Endothelial cell (in vitro differentiated cells): ENCODE results near the gene PTMA. TPM values are rescaled to one million over a fixed set of nuclear protein-coding genes. Genes with fewer than 3 reads are reported as not detected.

Experiments
- DNase-seq: peaks from one replicate; pipeline ENCODE4 v3.0.0; 2021; ENCODE audit warnings: low spot score
- H3K27ac Mint-ChIP-seq: one replicate; pipeline ENCODE4 v1.8.0; 2021; ENCODE audit warnings: mixed read lengths, inconsistent platforms; ENCODE audit not compliant: unreplicated experiment
- H3K27me3 Mint-ChIP-seq: one replicate; pipeline ENCODE4 v1.8.0; 2021; ENCODE audit warnings: mild to moderate bottlenecking, moderate library complexity, mixed read lengths, inconsistent platforms; ENCODE audit not compliant: unreplicated experiment
- H3K36me3 Mint-ChIP-seq: one replicate; pipeline ENCODE4 v1.8.0; 2021; ENCODE audit warnings: mild to moderate bottlenecking, low read depth, mixed read lengths, inconsistent platforms; ENCODE audit not compliant: unreplicated experiment
- H3K4me1 Mint-ChIP-seq: one replicate; pipeline ENCODE4 v1.8.0; 2021; ENCODE audit warnings: mild to moderate bottlenecking, mixed read lengths, inconsistent platforms; ENCODE audit not compliant: unreplicated experiment
- H3K4me3 Mint-ChIP-seq: one replicate; pipeline ENCODE4 v1.8.0; 2021; ENCODE audit warnings: mild to moderate bottlenecking, mixed read lengths, inconsistent platforms; ENCODE audit not compliant: unreplicated experiment
- H3K9me3 Mint-ChIP-seq: one replicate; pipeline ENCODE4 v1.8.0; 2021; ENCODE audit warnings: mixed read lengths, inconsistent platforms; ENCODE audit not compliant: unreplicated experiment
- CTCF ChIP-seq: fragments of 200-600 bp; sonication (generic); IDR thresholded peaks from one replicate; pipeline ENCODE4 v1.5.0; 2021; ENCODE audit warnings: antibody characterized with exemption; ENCODE audit not compliant: unreplicated experiment
- total RNA-seq: library from RNA; stranded (reverse); fragmentation: NEBNext Ultra II Directional; extraction: Animal tissue kit (Norgen Biotek cat#: 25700); gene quantifications from one replicate; pipeline ENCODE4 v1.2.1, GENCODE V29; 2021; ENCODE audit not compliant: unreplicated experiment

PTMA gene
- total RNA-seq, 1 donor from 2014 or later: 592 TPM

GRCh38 chr2:231706731-231707624 is 1.3 kb upstream of the PTMA start:
- H3K4me1 Mint-ChIP-seq: peaks cover 26% of the 10 kb centered on the region
- H3K27ac Mint-ChIP-seq: peak overlapping the region; percentile 100
- peaks cover 8% of the 10 kb centered on the region for H3K36me3 Mint-ChIP-seq
- H3K27me3 Mint-ChIP-seq: peaks cover 29% of the 10 kb centered on the region
- H3K4me3 Mint-ChIP-seq: peak overlapping the region; percentile 96
- DNase-seq: peak; percentile 99
- peak; percentile 93 for TF ChIP-seq CTCF
- no peaks in the 10 kb centered on the region for H3K9me3 Mint-ChIP-seq

GRCh38 chr2:231707625-231707926 is 749 bp upstream of the PTMA start:
- DNase-seq: peak; percentile 52
- Mint-ChIP-seq H3K4me3 (peak overlapping the region; percentile 96), H3K27ac (peak overlapping the region; percentile 100), H3K27me3 (peaks cover 32% of the 10 kb centered on the region), H3K4me1 (peaks cover 32% of the 10 kb centered on the region), H3K36me3 (peaks cover 13% of the 10 kb centered on the region), H3K9me3 (no peaks in the 10 kb centered on the region)
- no peak for TF ChIP-seq CTCF

GRCh38 chr2:231708773-231709635 is 679 bp downstream of the PTMA start:
- H3K27me3 Mint-ChIP-seq: peaks cover 34% of the 10 kb centered on the region
- H3K27ac Mint-ChIP-seq: peak overlapping the region; percentile 64

GRCh38 chr2:231709636-231709980 is 1.3 kb downstream of the PTMA start:
- Mint-ChIP-seq H3K27ac (peak overlapping the region; percentile 72), H3K4me3 (peak overlapping the region; percentile 95), H3K9me3 (no peaks in the 10 kb centered on the region), H3K4me1 (peaks cover 30% of the 10 kb centered on the region), H3K27me3 (peaks cover 31% of the 10 kb centered on the region), H3K36me3 (peaks cover 19% of the 10 kb centered on the region)
- no peak for DNase-seq
- no peak for TF ChIP-seq CTCF

More at GRCh38 chr2:231708773-231709635, 679 bp downstream of the PTMA start:
- no peak for TF ChIP-seq CTCF
- DNase-seq: peak; percentile 58
- Mint-ChIP-seq H3K9me3 (no peaks in the 10 kb centered on the region), H3K36me3 (peaks cover 19% of the 10 kb centered on the region), H3K4me1 (peaks cover 33% of the 10 kb centered on the region), H3K4me3 (peak overlapping the region; percentile 97)
